ENCODE data around the gene ANXA6.

Gene ANXA6

GRCh38 chr5:151137067-151137825, 20.3 kb downstream of the ANXA6 start:
- no peak overlapping the region for H3K4me3 ChIP-seq (ENCODE audit: low read depth, low read length)
- CTCF ChIA-PET: interaction anchor here (0.6 to 5.0 kb wide), 4 partner anchors 11 to 438 kb away, joined by 3 to 32 read pairs (median 8); no protein-coding TSS in a partner anchor
- POLR2A ChIA-PET: no interaction called here
- no peaks in the 10 kb centered on the region for H3K4me1 ChIP-seq (ENCODE audit: control insufficient read depth, insufficient read depth, low read length)
- peaks cover 21 to 85% of the 10 kb centered on the region in 2 experiments for H3K36me3 ChIP-seq (ENCODE audit: control insufficient read depth in 2 of 2, insufficient read depth in 1 of 2, low read length in 2 of 2)
- TF ChIP-seq ZNF48 (tag by site-specific recombination; IDR thresholded peaks at IDR 0.05): no peak
- no peak for TF ChIP-seq ZNF76 (tag by site-specific recombination; IDR thresholded peaks at IDR 0.05; ENCODE audit: borderline replicate concordance, low read depth)
- TF ChIP-seq ZNF571 (tag by site-specific recombination; IDR thresholded peaks at IDR 0.05): no peak
- no peak for TF ChIP-seq ZNF266 (tag by site-specific recombination; IDR thresholded peaks at IDR 0.05; ENCODE audit: low read depth)
- TF ChIP-seq ZNF354C (tag by site-specific recombination; IDR thresholded peaks at IDR 0.05; ENCODE audit: borderline replicate concordance, low read depth): no peak
- TF ChIP-seq ZNF660 (tag by site-specific recombination; IDR thresholded peaks at IDR 0.05): no peak
- no peak for TF ChIP-seq KLF10 (tag by site-specific recombination; IDR thresholded peaks at IDR 0.05)
- TF ChIP-seq ZNF184 (tag by site-specific recombination; IDR thresholded peaks at IDR 0.05): no peak
- no peak for TF ChIP-seq KLF17 (tag by site-specific recombination; IDR thresholded peaks at IDR 0.05)
- TF ChIP-seq KLF16 (tag by site-specific recombination; IDR thresholded peaks at IDR 0.05): no peak
- TF ChIP-seq ZNF513 (tag by site-specific recombination; IDR thresholded peaks at IDR 0.05): no peak
- TF ChIP-seq ZNF704 (tag by site-specific recombination; IDR thresholded peaks at IDR 0.05): no peak
- no peaks in the 10 kb centered on the region for H3K9me3 ChIP-seq (ENCODE audit: control insufficient read depth, insufficient read depth, low read depth, low read length)
- no peak overlapping the region for H3K27ac ChIP-seq (ENCODE audit: extremely low read depth, low read depth, low read length)

GRCh38 chr5:151134228-151134627, 23.4 kb downstream of the ANXA6 start:
- no peaks in the 10 kb centered on the region for H3K4me1 ChIP-seq (ENCODE audit: control insufficient read depth, insufficient read depth, low read length)
- H3K27ac ChIP-seq (ENCODE audit: extremely low read depth, low read depth, low read length): no peak overlapping the region
- ChIA-PET CTCF (interaction anchor here (0.5 to 5.0 kb wide), 5 partner anchors 8 to 226 kb away, joined by 3 to 32 read pairs (median 3); no protein-coding TSS in a partner anchor), POLR2A (no interaction called here)
- no peaks in the 10 kb centered on the region for H3K9me3 ChIP-seq (ENCODE audit: control insufficient read depth, insufficient read depth, low read depth, low read length)
- no peak overlapping the region for H3K4me3 ChIP-seq (ENCODE audit: low read depth, low read length)
- H3K36me3 ChIP-seq (ENCODE audit: control insufficient read depth in 2 of 2, insufficient read depth in 1 of 2, low read length in 2 of 2): peaks cover 32 to 100% of the 10 kb centered on the region in 2 experiments
- no peak for TF ChIP-seq INSM2 (tag by site-specific recombination; IDR thresholded peaks at IDR 0.05)
- TF ChIP-seq KLF1 (tag by site-specific recombination; IDR thresholded peaks at IDR 0.05): no peak
- TF ChIP-seq ZNF521 (tag by site-specific recombination; IDR thresholded peaks at IDR 0.05): no peak
- no peak for TF ChIP-seq ZNF324 (tag by site-specific recombination; IDR thresholded peaks at IDR 0.05)
- no peak for TF ChIP-seq ZNF596 (tag by site-specific recombination; IDR thresholded peaks at IDR 0.05)
- no peak for TF ChIP-seq ZNF580 (tag by site-specific recombination; IDR thresholded peaks at IDR 0.05)
- no peak for TF ChIP-seq ZNF423 (tag by site-specific recombination; IDR thresholded peaks at IDR 0.05)
- no peak for TF ChIP-seq YY2 (tag by site-specific recombination; IDR thresholded peaks at IDR 0.05)
- no peak for TF ChIP-seq ZNF76 (tag by site-specific recombination; IDR thresholded peaks at IDR 0.05; ENCODE audit: borderline replicate concordance, low read depth)
- TF ChIP-seq ZNF658 (tag by site-specific recombination; IDR thresholded peaks at IDR 0.05): no peak
- TF ChIP-seq ZNF274 (IDR thresholded peaks at IDR 0.05; ENCODE audit: low read length): no peak
- no peak for TF ChIP-seq ZNF274 (tag by site-specific recombination; IDR thresholded peaks at IDR 0.05; ENCODE audit: borderline replicate concordance)
- TF ChIP-seq ZNF10 (tag by site-specific recombination; IDR thresholded peaks at IDR 0.05): no peak

Data from HEK293 (cell line).